ENCODE results near the gene ZRANB3. TPM values are rescaled to one million over a fixed set of nuclear protein-coding genes. Genes with fewer than 3 reads are reported as not detected.

Gene ZRANB3
- total and polyA plus RNA-seq, 8 donors: 0.87 to 16.3 (median 2.6) TPM

- no peaks in the 10 kb centered on the region for H3K4me1 ChIP-seq
- H3K27me3 ChIP-seq: no peaks in the 10 kb centered on the region
- DNase-seq: no peak
- no peaks in the 10 kb centered on the region for H3K36me3 ChIP-seq
- TF ChIP-seq CTCF (IDR thresholded peaks at IDR 0.05) (no peak), POLR2AphosphoS5 (IDR thresholded peaks at IDR 0.05) (no peak), EP300 (IDR thresholded peaks at IDR 0.05) (no peak), POLR2A (IDR thresholded peaks at IDR 0.05) (no peak)
- H3K9me3 ChIP-seq: peaks cover 0 to 11% (median 0%) of the 10 kb centered on the region in 4 donors
- 71 to 98% (median 87%) methylated on average over 1 of the region's 1 CpG for WGBS, 5 donors
- H3K27ac ChIP-seq: no peak overlapping the region
- no peak overlapping the region for H3K4me3 ChIP-seq
- intact Hi-C loops (cut with DNase I; ENCODE audit: low total_unique reads): no loop called here
Measured at GRCh38 chr2:135227386-135227785, 303.6 kb downstream of the ZRANB3 start.

- intact Hi-C loops (cut with DNase I; ENCODE audit: low total_unique reads): no loop called here
- no peaks in the 10 kb centered on the region for H3K27me3 ChIP-seq
- peaks cover 0 to 6% (median 0%) of the 10 kb centered on the region in 4 donors for H3K9me3 ChIP-seq
- no peak for TF ChIP-seq EP300 (IDR thresholded peaks at IDR 0.05)
- no peak overlapping the region for H3K27ac ChIP-seq
- no peak overlapping the region for H3K4me3 ChIP-seq
- WGBS, 5 donors: 39 to 74% (median 67%) methylated on average over 1 of the region's 1 CpG
- no peaks in the 10 kb centered on the region for H3K4me1 ChIP-seq
- H3K36me3 ChIP-seq: no peaks in the 10 kb centered on the region
- peak in 1 of 2 donors; percentile 4 for DNase-seq
Measured at GRCh38 chr2:135226961-135227360, 304.1 kb downstream of the ZRANB3 start.

- no peak for DNase-seq
- no peak overlapping the region for H3K27ac ChIP-seq
- intact Hi-C loops (cut with DNase I; ENCODE audit: low total_unique reads): no loop called here
- no peaks in the 10 kb centered on the region for H3K36me3 ChIP-seq
- no peak overlapping the region for H3K4me3 ChIP-seq
- H3K4me1 ChIP-seq: no peaks in the 10 kb centered on the region
- no peaks in the 10 kb centered on the region for H3K27me3 ChIP-seq
- H3K9me3 ChIP-seq: no peaks in the 10 kb centered on the region
- no peak for TF ChIP-seq POLR2A (IDR thresholded peaks at IDR 0.05)
- TF ChIP-seq EP300 (IDR thresholded peaks at IDR 0.05): no peak
- TF ChIP-seq POLR2AphosphoS5 (IDR thresholded peaks at IDR 0.05): no peak
- TF ChIP-seq CTCF (IDR thresholded peaks at IDR 0.05): no peak
Measured at GRCh38 chr2:135225781-135226180, 305.2 kb downstream of the ZRANB3 start.

- 94 to 100% (median 97%) methylated on average over 1 of the region's 1 CpG for WGBS, 5 donors
- H3K36me3 ChIP-seq: peaks cover 0 to 4% (median 0%) of the 10 kb centered on the region in 4 donors
- TF ChIP-seq POLR2A (IDR thresholded peaks at IDR 0.05): no peak
- no peak for DNase-seq
- H3K4me1 ChIP-seq: no peaks in the 10 kb centered on the region
- H3K4me3 ChIP-seq: no peak overlapping the region
- no peaks in the 10 kb centered on the region for H3K9me3 ChIP-seq
- intact Hi-C loops (cut with DNase I; ENCODE audit: low total_unique reads): no loop called here
- no peaks in the 10 kb centered on the region for H3K27me3 ChIP-seq
- no peak overlapping the region for H3K27ac ChIP-seq
Measured at GRCh38 chr2:135219226-135219625, 311.8 kb downstream of the ZRANB3 start.

- peaks cover 0 to 3% (median 0%) of the 10 kb centered on the region in 4 donors for H3K9me3 ChIP-seq
- no peak overlapping the region for H3K4me3 ChIP-seq
- no peak for TF ChIP-seq POLR2AphosphoS5 (IDR thresholded peaks at IDR 0.05)
- no peak for TF ChIP-seq POLR2A (IDR thresholded peaks at IDR 0.05)
- TF ChIP-seq CTCF (IDR thresholded peaks at IDR 0.05): no peak
- TF ChIP-seq EP300 (IDR thresholded peaks at IDR 0.05): no peak
- H3K27ac ChIP-seq: no peak overlapping the region
- no peak for DNase-seq
- peaks cover 0 to 4% (median 0%) of the 10 kb centered on the region in 4 donors for H3K36me3 ChIP-seq
- H3K4me1 ChIP-seq: no peaks in the 10 kb centered on the region
- no peaks in the 10 kb centered on the region for H3K27me3 ChIP-seq
- intact Hi-C loops (cut with DNase I; ENCODE audit: low total_unique reads): no loop called here
- WGBS, 5 donors: 94 to 97% (median 96%) methylated on average over 2 of the region's 2 CpGs
Measured at GRCh38 chr2:135218426-135218825, 312.6 kb downstream of the ZRANB3 start.
